ENCODE data around the gene CORO7. TPM values are rescaled to one million over a fixed set of nuclear protein-coding genes. Genes with fewer than 3 reads are reported as not detected.

CORO7 gene
- total RNA-seq, 4 donors from 2014 or later, result 5.7 to 15.3 (median 7.2) TPM

DNA sequence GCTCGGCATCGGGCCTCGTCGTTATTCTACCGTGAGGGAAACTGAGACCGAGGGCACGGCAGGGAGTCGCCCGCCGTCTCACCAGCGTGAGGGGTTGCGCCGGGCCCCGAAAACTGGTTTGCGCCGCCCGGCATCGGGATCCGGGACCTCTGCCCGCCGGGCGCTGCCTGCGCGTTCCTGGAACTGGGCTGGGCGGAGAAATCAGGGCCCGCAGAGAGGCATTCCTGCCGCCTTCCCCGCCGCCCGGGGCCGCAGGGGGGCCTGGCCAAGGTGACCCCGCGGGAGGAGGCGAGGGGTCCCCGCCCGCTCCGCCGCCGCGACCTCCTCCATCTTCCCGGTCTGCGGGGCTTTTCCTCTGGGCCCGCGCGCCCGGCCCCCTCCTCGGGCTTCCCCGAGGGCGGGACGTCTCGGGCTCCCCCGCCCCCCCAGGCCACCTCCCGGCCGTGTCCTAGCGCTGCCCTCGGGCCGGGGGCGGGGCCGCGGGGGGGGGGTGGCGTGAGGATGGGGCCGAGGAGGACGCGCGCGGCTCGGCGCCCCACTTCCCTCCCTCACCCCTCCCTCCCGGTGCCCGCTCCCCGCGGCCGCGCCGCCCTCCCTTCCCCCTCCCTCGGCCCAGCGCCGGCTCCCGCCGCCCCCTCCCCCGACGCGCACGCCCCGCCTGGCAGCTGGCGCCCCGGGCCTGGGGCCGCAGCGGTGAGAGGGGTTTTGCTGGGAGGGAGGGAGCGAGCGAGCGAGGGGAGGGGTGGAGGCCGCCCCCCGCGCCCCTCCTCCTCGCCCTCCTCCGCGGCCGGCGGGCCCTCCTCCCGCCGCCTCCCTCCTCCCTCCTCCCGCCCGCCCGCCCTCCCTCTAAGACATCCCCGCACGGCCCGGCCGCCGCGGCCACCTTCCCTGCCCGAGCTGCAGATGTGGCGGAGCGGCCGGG lies 100.9 kb downstream of the CORO7 start, which contains the start of gene GLIS2:
TSS of gene GLIS2 (plus strand) at position 882 of the 922 bp plus-strand sequence. CDS start 16,214 bp downstream, outside the sequence.
- H3K4me1 ChIP-seq, result peaks cover 14 to 55% of the 10 kb centered on the region in 2 donors
- TF ChIP-seq, protein P1, sequence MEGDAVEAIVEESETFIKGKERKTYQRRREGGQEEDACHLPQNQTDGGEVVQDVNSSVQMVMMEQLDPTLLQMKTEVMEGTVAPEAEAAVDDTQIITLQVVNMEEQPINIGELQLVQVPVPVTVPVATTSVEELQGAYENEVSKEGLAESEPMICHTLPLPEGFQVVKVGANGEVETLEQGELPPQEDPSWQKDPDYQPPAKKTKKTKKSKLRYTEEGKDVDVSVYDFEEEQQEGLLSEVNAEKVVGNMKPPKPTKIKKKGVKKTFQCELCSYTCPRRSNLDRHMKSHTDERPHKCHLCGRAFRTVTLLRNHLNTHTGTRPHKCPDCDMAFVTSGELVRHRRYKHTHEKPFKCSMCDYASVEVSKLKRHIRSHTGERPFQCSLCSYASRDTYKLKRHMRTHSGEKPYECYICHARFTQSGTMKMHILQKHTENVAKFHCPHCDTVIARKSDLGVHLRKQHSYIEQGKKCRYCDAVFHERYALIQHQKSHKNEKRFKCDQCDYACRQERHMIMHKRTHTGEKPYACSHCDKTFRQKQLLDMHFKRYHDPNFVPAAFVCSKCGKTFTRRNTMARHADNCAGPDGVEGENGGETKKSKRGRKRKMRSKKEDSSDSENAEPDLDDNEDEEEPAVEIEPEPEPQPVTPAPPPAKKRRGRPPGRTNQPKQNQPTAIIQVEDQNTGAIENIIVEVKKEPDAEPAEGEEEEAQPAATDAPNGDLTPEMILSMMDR (IDR thresholded peaks at IDR 0.05 in 4 of 5, conservative IDR thresholded peaks at IDR 0.05 in 1 of 5), result no peak
- peak in 1 of 2 donors; percentile 21 for TF ChIP-seq POLR2A (IDR thresholded peaks at IDR 0.05)
- no peaks in the 10 kb centered on the region for H3K36me3 ChIP-seq
- peaks cover 14 to 31% (median 27%) of the 10 kb centered on the region in 3 donors for H3K27me3 ChIP-seq
- no peaks in the 10 kb centered on the region for H3K9me3 ChIP-seq
- intact Hi-C loops (cut with DNase I; ENCODE audit: low total_unique reads) (no loop called here), in situ Hi-C loops (cut with MboI; ENCODE audit: low sequenced_read_pairs in 4 of 4) (no loop called here)
- peak within 1 kb of the TSS; percentile 60 to 65 (median 64) for H3K4me3 ChIP-seq
- peak within 1 kb of the TSS; percentile 71 to 81 (median 77) for H3K27ac ChIP-seq
- DNase-seq, result no peak
- ATAC-seq, result peak; percentile 50 to 69

DNA sequence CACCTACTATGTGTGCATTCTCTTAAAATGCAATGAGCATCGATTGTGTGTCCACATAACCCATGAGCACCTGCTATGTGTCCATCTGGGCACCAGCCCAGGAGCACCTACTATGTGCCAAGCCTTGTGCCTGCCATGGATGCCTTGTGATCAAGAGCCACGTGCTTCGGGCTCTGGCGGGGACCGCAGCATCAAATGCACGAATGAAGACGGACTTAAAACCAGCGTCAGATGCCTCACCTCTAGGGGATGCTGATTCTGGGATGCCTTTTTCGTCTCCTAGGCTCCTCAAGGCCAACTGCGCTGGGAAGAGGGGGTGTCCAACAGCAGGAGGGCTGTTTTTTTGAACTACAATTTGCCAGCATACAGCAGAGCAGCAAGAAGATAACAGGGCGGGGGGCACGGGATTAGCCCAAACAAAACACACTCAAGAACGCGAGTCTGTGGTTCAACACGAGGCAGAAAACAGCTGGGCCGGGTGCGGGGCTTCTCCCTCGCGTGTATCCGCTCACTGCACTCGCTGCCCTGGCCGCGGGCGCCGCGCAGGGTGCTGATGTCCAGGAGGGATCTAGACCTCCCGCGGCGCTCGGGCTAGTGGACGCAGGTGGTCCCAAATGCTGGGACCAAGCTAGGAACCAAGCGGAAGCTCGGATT lies 101.7 kb downstream of the CORO7 start:
- H3K36me3 ChIP-seq, result no peaks in the 10 kb centered on the region
- intact Hi-C loops (cut with DNase I; ENCODE audit: low total_unique reads), result no loop called here
- H3K4me3 ChIP-seq, result peak overlapping the region; percentile 53 to 65 (median 58)
- no peaks in the 10 kb centered on the region for H3K9me3 ChIP-seq
- peak overlapping the region; percentile 71 to 81 (median 74) for H3K27ac ChIP-seq
- DNase-seq, result no peak
- peaks cover 14 to 31% (median 27%) of the 10 kb centered on the region in 3 donors for H3K27me3 ChIP-seq
- no peak for TF ChIP-seq POLR2A (IDR thresholded peaks at IDR 0.05)
- in situ Hi-C loops (cut with MboI; ENCODE audit: low sequenced_read_pairs in 4 of 4), result no loop called here
- H3K4me1 ChIP-seq, result peaks cover 14 to 48% of the 10 kb centered on the region in 2 donors
- ATAC-seq, result no peak

DNA sequence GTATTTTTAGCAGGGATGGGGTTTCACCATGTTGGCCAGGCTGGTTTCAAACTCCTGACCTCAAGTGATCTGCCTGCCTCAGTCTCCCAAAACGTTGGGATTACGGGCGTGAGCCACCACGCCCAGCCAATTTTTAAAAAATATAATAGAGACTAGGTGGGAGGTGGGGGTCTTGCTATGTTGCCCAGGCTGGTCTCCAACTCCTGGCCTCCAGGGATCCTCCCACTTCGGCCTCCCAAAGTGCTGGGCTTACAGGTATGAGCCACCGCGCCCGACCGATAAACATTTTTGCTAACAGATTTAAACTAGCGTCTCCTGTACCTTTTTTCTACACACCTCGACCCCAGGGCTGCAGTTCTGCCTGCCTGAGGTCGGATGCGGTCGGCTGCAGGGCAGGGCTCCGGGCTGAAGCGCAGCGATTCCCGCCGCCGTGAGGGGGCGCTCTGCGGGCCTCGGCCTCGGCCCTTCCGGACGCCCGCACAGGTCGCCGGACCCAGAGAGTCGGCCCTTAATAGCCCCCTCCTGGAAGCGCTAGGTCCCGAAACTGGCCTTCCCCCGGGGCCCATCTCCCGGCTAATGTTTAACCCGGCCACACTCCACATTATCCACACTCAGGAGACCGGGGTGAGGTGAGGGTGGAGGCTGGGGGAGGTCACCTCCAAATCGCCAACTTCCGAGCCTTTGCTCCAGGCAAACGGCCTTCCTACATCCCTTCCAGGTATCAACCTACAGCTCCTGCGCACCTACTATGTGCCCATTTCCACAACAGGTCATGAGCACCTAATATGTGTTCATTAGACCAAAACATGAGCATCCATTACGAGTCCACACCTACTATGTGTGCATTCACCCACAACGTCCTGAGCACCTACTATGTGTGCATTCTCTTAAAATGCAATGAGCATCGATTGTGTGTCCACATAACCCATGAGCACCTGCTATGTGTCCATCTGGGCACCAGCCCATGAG lies 102.5 kb downstream of the CORO7 start:
- Histone ChIP-seq H3K9me3 (no peaks in the 10 kb centered on the region), H3K27me3 (peaks cover 14 to 31% (median 27%) of the 10 kb centered on the region in 3 donors), H3K4me3 (no peak overlapping the region), H3K36me3 (no peaks in the 10 kb centered on the region), H3K4me1 (peaks cover 14 to 39% of the 10 kb centered on the region in 2 donors), H3K27ac (no peak overlapping the region)
- in situ Hi-C loops (cut with MboI; ENCODE audit: low sequenced_read_pairs in 4 of 4), result no loop called here
- TF ChIP-seq, protein P1 (IDR thresholded peaks at IDR 0.05 in 4 of 5, conservative IDR thresholded peaks at IDR 0.05 in 1 of 5), result peak in 4 of 5 experiments; percentile 17 to 57 (median 48)
- TF ChIP-seq POLR2A (IDR thresholded peaks at IDR 0.05), result no peak
- intact Hi-C loops (cut with DNase I; ENCODE audit: low total_unique reads), result no loop called here
- DNase-seq (no peak), ATAC-seq (no peak)

DNA sequence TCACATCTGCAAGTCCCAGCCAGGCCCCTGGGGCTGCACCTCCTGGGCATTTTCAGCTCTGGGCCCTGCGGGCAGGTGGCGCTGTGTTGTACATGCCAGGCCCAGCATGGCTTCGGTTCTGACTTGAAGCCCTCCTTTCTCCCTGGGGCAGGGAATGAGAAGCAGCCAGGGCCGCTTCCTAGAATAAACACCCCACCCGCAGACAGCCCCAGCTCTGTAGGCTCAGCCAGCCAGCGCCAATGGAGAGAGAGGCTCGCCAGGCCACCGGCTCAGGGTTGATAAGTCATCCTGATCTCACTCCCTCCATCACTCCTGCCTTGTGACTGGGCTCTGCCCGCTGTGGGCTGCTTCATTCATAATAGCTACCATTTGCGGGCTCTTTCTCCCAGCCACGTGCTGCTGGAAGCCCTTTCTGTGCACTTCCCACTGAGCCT lies 106.5 kb downstream of the CORO7 start:
- in situ Hi-C loops (cut with MboI; ENCODE audit: low sequenced_read_pairs in 4 of 4) (no loop called here), intact Hi-C loops (cut with DNase I; ENCODE audit: low total_unique reads) (no loop called here)
- no peak overlapping the region for H3K4me3 ChIP-seq
- peaks cover 8 to 16% (median 15%) of the 10 kb centered on the region in 3 donors for H3K27me3 ChIP-seq
- no peak for ATAC-seq
- H3K9me3 ChIP-seq, result no peaks in the 10 kb centered on the region
- peaks cover 1 to 18% of the 10 kb centered on the region in 2 donors for H3K4me1 ChIP-seq
- no peak for DNase-seq
- H3K36me3 ChIP-seq, result no peaks in the 10 kb centered on the region
- TF ChIP-seq, protein P1 (IDR thresholded peaks at IDR 0.05 in 4 of 5, conservative IDR thresholded peaks at IDR 0.05 in 1 of 5), result peak in 2 of 5 experiments; percentile 22 to 37
- no peak for TF ChIP-seq POLR2A (IDR thresholded peaks at IDR 0.05)
- no peak overlapping the region for H3K27ac ChIP-seq
